ENCODE data around the gene BPIFB3. TPM values are rescaled to one million over a fixed set of nuclear protein-coding genes. Genes with fewer than 3 reads are reported as not detected.

Gene BPIFB3
- polyA plus RNA-seq, 3 donors, result not detected

- H3K9me3 Mint-ChIP-seq, result peaks cover 0 to 7% (median 3%) of the 10 kb centered on the region in 7 donors
- H3K27ac Mint-ChIP-seq, result no peak overlapping the region
- Histone ChIP-seq H3K36me3 (replicated peaks in 1 of 2; ENCODE audit: control insufficient read depth in 1 of 2, insufficient read depth in 2 of 2, low read length in 2 of 2) (no peaks in the 10 kb centered on the region), H3K27ac (ENCODE audit: low read depth in 1 of 2, low read length in 2 of 2) (no peak overlapping the region), H3K4me1 (ENCODE audit: control insufficient read depth in 1 of 2, insufficient read depth in 2 of 2, low read length in 2 of 2) (peaks cover under 1% of the 10 kb centered on the region in 2 donors), H3K79me2 (ENCODE audit: insufficient read depth, low read length) (no peaks in the 10 kb centered on the region), H3K4me3 (replicated peaks in 1 of 3; ENCODE audit: low read depth in 2 of 3, low read length in 3 of 3) (no peak overlapping the region), H2AFZ (ENCODE audit: insufficient read depth, low read depth, low read length, poor library complexity, severe bottlenecking) (no peak overlapping the region), H4K20me1 (ENCODE audit: insufficient read depth, low read length) (no peaks in the 10 kb centered on the region), H3K27me3 (ENCODE audit: control insufficient read depth in 2 of 2, insufficient read depth in 2 of 2, low read length in 2 of 2) (no peaks in the 10 kb centered on the region), H3K9ac (ENCODE audit: insufficient read depth, low read length, poor library complexity, severe bottlenecking) (no peak overlapping the region), H3K4me2 (replicated peaks; ENCODE audit: extremely low read depth, low read length, poor library complexity, severe bottlenecking) (no peak overlapping the region), H3K9me3 (replicated peaks in 1 of 2; ENCODE audit: control insufficient read depth in 1 of 2, insufficient read depth in 1 of 2, low read length in 2 of 2) (no peaks in the 10 kb centered on the region)
- TF ChIP-seq CTCF (IDR thresholded peaks at IDR 0.05), result peak; percentile 75
- intact Hi-C loops (cut with micrococcal nuclease), result no loop called here
- H3K36me3 Mint-ChIP-seq, result no peaks in the 10 kb centered on the region
- peaks cover 2% of the 10 kb centered on the region for H3K4me1 Mint-ChIP-seq
- peak; percentile 3 to 16 (median 5) for DNase-seq
- H3K4me3 Mint-ChIP-seq, result no peak overlapping the region
- H3K27me3 Mint-ChIP-seq (ENCODE audit: low read depth in 3 of 3), result peaks cover 0 to 3% (median 1%) of the 10 kb centered on the region in 3 donors
- WGBS (ENCODE audit: insufficient coverage), result 54% methylated on average over 2 of the region's 4 CpGs
These were observed 48.6 kb upstream of the BPIFB3 start for GRCh38 chr20:33005132-33005566.

- H3K4me3 ChIP-seq (replicated peaks in 1 of 3; ENCODE audit: low read depth in 2 of 3, low read length in 3 of 3), result no peak overlapping the region
- H3K4me1 ChIP-seq (ENCODE audit: control insufficient read depth in 1 of 2, insufficient read depth in 2 of 2, low read length in 2 of 2), result no peaks in the 10 kb centered on the region
- H3K9me3 Mint-ChIP-seq, result peaks cover 0 to 7% (median 3%) of the 10 kb centered on the region in 7 donors
- no peak overlapping the region for H3K4me2 ChIP-seq (replicated peaks; ENCODE audit: extremely low read depth, low read length, poor library complexity, severe bottlenecking)
- WGBS (ENCODE audit: insufficient coverage), result 94% methylated on average over 6 of the region's 8 CpGs
- H4K20me1 ChIP-seq (ENCODE audit: insufficient read depth, low read length), result no peaks in the 10 kb centered on the region
- H3K79me2 ChIP-seq (ENCODE audit: insufficient read depth, low read length), result no peaks in the 10 kb centered on the region
- no peaks in the 10 kb centered on the region for H3K27me3 ChIP-seq (ENCODE audit: control insufficient read depth in 2 of 2, insufficient read depth in 2 of 2, low read length in 2 of 2)
- H2AFZ ChIP-seq (ENCODE audit: insufficient read depth, low read depth, low read length, poor library complexity, severe bottlenecking), result no peak overlapping the region
- no peaks in the 10 kb centered on the region for H3K9me3 ChIP-seq (replicated peaks in 1 of 2; ENCODE audit: control insufficient read depth in 1 of 2, insufficient read depth in 1 of 2, low read length in 2 of 2)
- H3K27ac ChIP-seq (ENCODE audit: low read depth in 1 of 2, low read length in 2 of 2), result no peak overlapping the region
- DNase-seq, result no peak
- no peak overlapping the region for H3K27ac Mint-ChIP-seq
- TF ChIP-seq CTCF (IDR thresholded peaks at IDR 0.05), result no peak
- H3K27me3 Mint-ChIP-seq (ENCODE audit: low read depth in 3 of 3), result peaks cover 0 to 4% (median 3%) of the 10 kb centered on the region in 3 donors
- no peak overlapping the region for H3K4me3 Mint-ChIP-seq
- intact Hi-C loops (cut with micrococcal nuclease), result no loop called here
- no peaks in the 10 kb centered on the region for H3K36me3 Mint-ChIP-seq
- no peaks in the 10 kb centered on the region for H3K4me1 Mint-ChIP-seq
- H3K9ac ChIP-seq (ENCODE audit: insufficient read depth, low read length, poor library complexity, severe bottlenecking), result no peak overlapping the region
- no peaks in the 10 kb centered on the region for H3K36me3 ChIP-seq (replicated peaks in 1 of 2; ENCODE audit: control insufficient read depth in 1 of 2, insufficient read depth in 2 of 2, low read length in 2 of 2)
These were observed 47.6 kb upstream of the BPIFB3 start for GRCh38 chr20:33005908-33006775.

All from CD14-positive monocyte (primary cell).